ENCODE measurements around the gene SIGLEC5. TPM values are rescaled to one million over a fixed set of nuclear protein-coding genes. Genes with fewer than 3 reads are reported as not detected.

SIGLEC5 gene
- total RNA-seq, 1 donor from 2014 or later: not detected

DNA sequence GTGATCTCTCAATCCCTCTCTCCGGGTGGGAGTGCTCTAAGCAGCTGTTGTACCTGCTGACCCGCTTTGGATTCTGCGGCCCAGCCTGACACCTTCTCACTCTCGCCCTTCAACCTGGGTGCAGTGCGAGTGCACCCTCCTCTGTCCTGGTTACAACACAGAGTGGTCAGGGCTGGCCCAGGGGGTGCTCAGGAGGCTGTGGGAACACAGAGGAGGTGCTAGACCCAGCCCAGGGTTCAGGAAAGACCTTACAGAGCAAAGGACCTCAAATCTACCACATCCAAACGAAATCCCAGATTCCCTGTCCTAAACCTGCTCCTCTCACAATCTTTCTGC is 35.5 kb downstream of the SIGLEC5 start:
- TF ChIP-seq, protein P1, sequence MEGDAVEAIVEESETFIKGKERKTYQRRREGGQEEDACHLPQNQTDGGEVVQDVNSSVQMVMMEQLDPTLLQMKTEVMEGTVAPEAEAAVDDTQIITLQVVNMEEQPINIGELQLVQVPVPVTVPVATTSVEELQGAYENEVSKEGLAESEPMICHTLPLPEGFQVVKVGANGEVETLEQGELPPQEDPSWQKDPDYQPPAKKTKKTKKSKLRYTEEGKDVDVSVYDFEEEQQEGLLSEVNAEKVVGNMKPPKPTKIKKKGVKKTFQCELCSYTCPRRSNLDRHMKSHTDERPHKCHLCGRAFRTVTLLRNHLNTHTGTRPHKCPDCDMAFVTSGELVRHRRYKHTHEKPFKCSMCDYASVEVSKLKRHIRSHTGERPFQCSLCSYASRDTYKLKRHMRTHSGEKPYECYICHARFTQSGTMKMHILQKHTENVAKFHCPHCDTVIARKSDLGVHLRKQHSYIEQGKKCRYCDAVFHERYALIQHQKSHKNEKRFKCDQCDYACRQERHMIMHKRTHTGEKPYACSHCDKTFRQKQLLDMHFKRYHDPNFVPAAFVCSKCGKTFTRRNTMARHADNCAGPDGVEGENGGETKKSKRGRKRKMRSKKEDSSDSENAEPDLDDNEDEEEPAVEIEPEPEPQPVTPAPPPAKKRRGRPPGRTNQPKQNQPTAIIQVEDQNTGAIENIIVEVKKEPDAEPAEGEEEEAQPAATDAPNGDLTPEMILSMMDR (IDR thresholded peaks at IDR 0.05): no peak
- H3K27me3 Mint-ChIP-seq (ENCODE audit: unreplicated experiment): no peaks in the 10 kb centered on the region
- no peak for DNase-seq (ENCODE audit: extremely low spot score, unreplicated experiment)
- peak overlapping the region; percentile 90 for H3K4me3 Mint-ChIP-seq (ENCODE audit: unreplicated experiment)
- H3K4me1 Mint-ChIP-seq (ENCODE audit: unreplicated experiment): peaks cover 22% of the 10 kb centered on the region
- H3K36me3 Mint-ChIP-seq (ENCODE audit: unreplicated experiment): no peaks in the 10 kb centered on the region
- peak overlapping the region; percentile 90 for H3K27ac Mint-ChIP-seq (ENCODE audit: unreplicated experiment)
- H3K9me3 Mint-ChIP-seq (ENCODE audit: unreplicated experiment): peaks cover 8% of the 10 kb centered on the region

GRCh38 chr19:51593969-51594773 is 36.0 kb downstream of the SIGLEC5 start:
- Mint-ChIP-seq H3K27ac (ENCODE audit: unreplicated experiment) (peak overlapping the region; percentile 90), H3K36me3 (ENCODE audit: unreplicated experiment) (peaks cover 3% of the 10 kb centered on the region), H3K4me1 (ENCODE audit: unreplicated experiment) (peaks cover 22% of the 10 kb centered on the region), H3K4me3 (ENCODE audit: unreplicated experiment) (peak overlapping the region; percentile 90), H3K27me3 (ENCODE audit: unreplicated experiment) (no peaks in the 10 kb centered on the region), H3K9me3 (ENCODE audit: unreplicated experiment) (peaks cover 12% of the 10 kb centered on the region)
- TF ChIP-seq, protein P1 (IDR thresholded peaks at IDR 0.05): no peak
- DNase-seq (ENCODE audit: extremely low spot score, unreplicated experiment): peak; percentile 99

DNA sequence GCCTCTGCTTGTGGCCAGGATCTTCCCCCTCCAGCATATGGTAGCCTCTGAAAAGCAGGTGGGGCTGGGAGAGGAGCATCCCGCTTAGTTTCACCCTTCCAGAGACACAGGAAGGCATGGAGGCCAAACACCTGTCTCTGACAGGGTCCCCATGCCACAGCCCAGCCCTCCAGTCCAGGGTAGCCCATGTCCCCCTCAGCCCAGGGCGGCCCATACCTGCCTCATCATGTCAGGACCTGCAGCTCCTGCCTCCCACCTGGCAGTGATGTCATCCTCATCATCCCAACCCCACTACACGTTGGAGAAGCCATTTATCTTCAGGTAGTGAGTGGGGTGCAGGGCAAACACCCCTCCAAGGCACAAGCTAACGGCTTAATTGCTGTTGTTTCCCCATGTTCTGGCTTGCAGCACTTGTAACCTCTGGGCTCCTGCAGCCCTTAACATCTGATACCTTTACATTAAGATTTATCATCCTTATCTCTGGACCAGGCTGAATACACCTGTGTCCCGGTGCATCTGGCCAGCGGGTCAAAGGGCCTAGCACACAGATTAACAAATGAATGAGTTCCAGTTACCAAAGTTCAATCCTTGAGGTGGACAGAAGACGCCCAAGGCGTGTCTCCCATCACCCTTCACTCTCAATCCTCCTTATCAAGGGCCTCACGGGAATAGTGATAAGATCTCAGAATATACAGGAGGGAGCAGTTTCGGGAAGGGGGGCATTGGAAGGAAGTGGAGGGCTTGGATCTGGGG is 36.9 kb downstream of the SIGLEC5 start:
- peaks cover 22% of the 10 kb centered on the region for H3K4me1 Mint-ChIP-seq (ENCODE audit: unreplicated experiment)
- DNase-seq (ENCODE audit: extremely low spot score, unreplicated experiment): peak; percentile 75
- H3K27me3 Mint-ChIP-seq (ENCODE audit: unreplicated experiment): no peaks in the 10 kb centered on the region
- peaks cover 3% of the 10 kb centered on the region for H3K36me3 Mint-ChIP-seq (ENCODE audit: unreplicated experiment)
- H3K9me3 Mint-ChIP-seq (ENCODE audit: unreplicated experiment): peaks cover 17% of the 10 kb centered on the region
- TF ChIP-seq, protein P1 (IDR thresholded peaks at IDR 0.05): no peak
- peak overlapping the region; percentile 90 for H3K27ac Mint-ChIP-seq (ENCODE audit: unreplicated experiment)
- peak overlapping the region; percentile 90 for H3K4me3 Mint-ChIP-seq (ENCODE audit: unreplicated experiment)

DNA sequence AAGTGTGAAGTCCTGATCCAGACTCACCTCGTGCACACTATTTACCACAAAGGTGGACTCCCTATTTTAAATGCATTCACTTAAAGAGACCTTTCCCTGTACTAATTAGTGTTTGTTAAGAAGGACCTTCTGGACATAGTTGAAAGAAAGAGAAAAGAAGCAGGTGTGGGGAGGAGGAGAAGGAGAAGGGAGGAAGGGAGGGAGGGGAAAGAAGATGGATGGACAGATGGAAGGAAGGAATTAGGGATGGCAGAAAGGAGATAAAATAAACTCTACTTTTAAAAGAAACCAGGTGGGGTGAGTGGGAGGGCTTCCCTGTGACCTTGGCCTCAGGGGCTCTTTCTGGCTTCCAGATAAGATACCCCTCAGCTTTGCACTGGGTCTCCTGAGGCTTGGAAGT is 37.7 kb downstream of the SIGLEC5 start:
- H3K4me3 Mint-ChIP-seq (ENCODE audit: unreplicated experiment): peak overlapping the region; percentile 47
- peaks cover 25% of the 10 kb centered on the region for H3K9me3 Mint-ChIP-seq (ENCODE audit: unreplicated experiment)
- H3K36me3 Mint-ChIP-seq (ENCODE audit: unreplicated experiment): peaks cover 9% of the 10 kb centered on the region
- H3K4me1 Mint-ChIP-seq (ENCODE audit: unreplicated experiment): peaks cover 22% of the 10 kb centered on the region
- no peak overlapping the region for H3K27ac Mint-ChIP-seq (ENCODE audit: unreplicated experiment)
- no peak for DNase-seq (ENCODE audit: extremely low spot score, unreplicated experiment)
- TF ChIP-seq, protein P1 (IDR thresholded peaks at IDR 0.05): no peak
- no peaks in the 10 kb centered on the region for H3K27me3 Mint-ChIP-seq (ENCODE audit: unreplicated experiment)

- TF ChIP-seq, protein P1 (IDR thresholded peaks at IDR 0.05): no peak
- Mint-ChIP-seq H3K4me1 (ENCODE audit: unreplicated experiment) (peaks cover 22% of the 10 kb centered on the region), H3K27me3 (ENCODE audit: unreplicated experiment) (no peaks in the 10 kb centered on the region), H3K36me3 (ENCODE audit: unreplicated experiment) (peaks cover 30% of the 10 kb centered on the region), H3K4me3 (ENCODE audit: unreplicated experiment) (no peak overlapping the region), H3K9me3 (ENCODE audit: unreplicated experiment) (peaks cover 37% of the 10 kb centered on the region), H3K27ac (ENCODE audit: unreplicated experiment) (no peak overlapping the region)
- peak; percentile 70 for DNase-seq (ENCODE audit: extremely low spot score, unreplicated experiment)
Measured at GRCh38 chr19:51590441-51590840, 39.8 kb downstream of the SIGLEC5 start.
